SK-N-SH (cell line): ENCODE results near the gene KRTAP9-1. TPM values are rescaled to one million over a fixed set of nuclear protein-coding genes. Genes with fewer than 3 reads are reported as not detected.

ENCODE experiments used
- CTCF ChIA-PET: fragments of 300-600, 350-600 bp; formaldehyde crosslinking; extraction: SDS; loops from one replicate; lab custom pipeline; 2021; lab: Yijun Ruan, JAX
- POLR2A ChIA-PET: fragments of 350-600 bp; sonication (Branson Sonifier 250); formaldehyde crosslinking; extraction: SDS; loops from one replicate; lab custom pipeline; 2020; ENCODE audit warnings: antibody characterized with exemption, inconsistent platforms; lab: Yijun Ruan, JAX
- DNase-seq: peaks from one replicate; pipeline ENCODE4 v3.0.0; 2012
- H2AFZ ChIP-seq: fragments of 200-600 bp; sonication (generic); 2 replicates; pipeline ENCODE4 v1.8.1; 2016; ENCODE audit warnings: antibody characterized with exemption, mild to moderate bottlenecking, low read depth
- H3F3A ChIP-seq: fragments of 200-600 bp; sonication (generic); replicated peaks from 2 replicates; pipeline ENCODE3; 2016; ENCODE audit warnings: antibody characterized with exemption, mild to moderate bottlenecking; ENCODE audit not compliant: insufficient read depth
- H3K27ac ChIP-seq, 2 experiments: fragments of 200-500 bp in 1 of 2; fragments of 200-600 bp in 1 of 2; sonication (Bioruptor generic) in 1 of 2; sonication (generic), shearing (Covaris generic) in 1 of 2; 2 replicates each; pipeline versions ENCODE4 v1.5.1 to v1.6.1; 2014 to 2016; ENCODE audit warnings: low read depth in 2 of 2, inconsistent platforms in 1 of 2, low read length in 1 of 2, mild to moderate bottlenecking in 1 of 2, mixed read lengths in 1 of 2
- H3K27me3 ChIP-seq: fragments of 200-600 bp; sonication (generic), shearing (Covaris generic); 2 replicates; pipeline ENCODE4 v1.6.1; 2016; ENCODE audit warnings: mixed run types; ENCODE audit not compliant: insufficient read depth
- H3K36me3 ChIP-seq, 2 experiments: fragments of 200-500 bp in 1 of 2; fragments of 200-600 bp in 1 of 2; sonication (Bioruptor generic) in 1 of 2; sonication (generic) in 1 of 2; replicated peaks in 1 of 2; 2 replicates each; pipeline versions ENCODE3 to v1.5.1; 2014 to 2016; ENCODE audit warnings: low read length in 1 of 2, mild to moderate bottlenecking in 1 of 2; ENCODE audit not compliant: insufficient read depth in 2 of 2, control insufficient read depth in 1 of 2
- H3K4me1 ChIP-seq, 2 experiments: fragments of 200-500 bp in 1 of 2; fragments of 200-600 bp in 1 of 2; sonication (Bioruptor generic) in 1 of 2; sonication (generic), shearing (Covaris generic) in 1 of 2; 2 replicates each; pipeline versions ENCODE4 v1.5.1 to v1.6.1; 2014 to 2016; ENCODE audit warnings: low read depth in 1 of 2, low read length in 1 of 2, mixed run types in 1 of 2; ENCODE audit not compliant: insufficient read depth in 2 of 2, control insufficient read depth in 1 of 2
- H3K4me2 ChIP-seq: fragments of 200-600 bp; sonication (generic), shearing (Covaris generic); 2 replicates; pipeline ENCODE4 v1.6.1; 2017; ENCODE audit warnings: mixed run types
- H3K4me3 ChIP-seq, 2 experiments: fragments of 200-500 bp in 1 of 2; fragments of 200-600 bp in 1 of 2; sonication (Bioruptor generic) in 1 of 2; sonication (generic), shearing (Covaris generic) in 1 of 2; 2 replicates each; pipeline versions ENCODE4 v1.5.1 to v1.8.1; 2014 to 2016; ENCODE audit warnings: low read depth in 2 of 2, inconsistent platforms in 1 of 2, low read length in 1 of 2, mild to moderate bottlenecking in 1 of 2, mixed read lengths in 1 of 2, moderate library complexity in 1 of 2
- H3K79me2 ChIP-seq: fragments of 200-600 bp; sonication (generic); 2 replicates; pipeline ENCODE4 v1.8.1; 2017; ENCODE audit warnings: mild to moderate bottlenecking; ENCODE audit not compliant: insufficient read depth
- H3K9ac ChIP-seq: fragments of 200-600 bp; sonication (generic); 2 replicates; pipeline ENCODE4 v1.6.1; 2017; ENCODE audit warnings: mixed run types
- H3K9me2 ChIP-seq: fragments of 200-600 bp; sonication (generic); 2 replicates; pipeline ENCODE4 v1.6.1; 2017; ENCODE audit warnings: mixed run types
- H3K9me3 ChIP-seq: fragments of 200-600 bp; sonication (generic); 2 replicates; pipeline ENCODE4 v1.6.1; 2017; ENCODE audit warnings: mixed run types, mild to moderate bottlenecking, moderate library complexity
- H4K20me1 ChIP-seq: fragments of 200-600 bp; sonication (generic); 2 replicates; pipeline ENCODE4 v1.6.1; 2017; ENCODE audit warnings: mild to moderate bottlenecking, mixed run types; ENCODE audit not compliant: insufficient read depth
- CHD2 ChIP-seq: fragments of 150-350 bp; IDR thresholded peaks from 2 replicates; pipeline ENCODE4 v1.6.1; 2018; ENCODE audit warnings: low read length; ENCODE audit not compliant: partially characterized antibody
- ELF1 ChIP-seq: IDR thresholded peaks from 2 replicates; pipeline ENCODE4 v1.4.0; 2012
- EZH2phosphoT487 ChIP-seq: fragments of 200-600 bp; sonication (generic); IDR thresholded peaks from 2 replicates; pipeline ENCODE4 v1.6.1; 2017; ENCODE audit warnings: low read depth, mixed run types, mild to moderate bottlenecking, antibody characterized with exemption, moderate library complexity, borderline replicate concordance
- FOXJ3 ChIP-seq: sonication (generic); formaldehyde crosslinking; IDR thresholded peaks from 2 replicates; pipeline ENCODE4 v1.5.1; 2020; ENCODE audit warnings: mild to moderate bottlenecking, missing genetic modification reagents
- FOXM1 ChIP-seq: IDR thresholded peaks from 2 replicates; pipeline ENCODE4 v1.4.0; 2012; ENCODE audit warnings: low read depth, mild to moderate bottlenecking
- GABPA ChIP-seq: IDR thresholded peaks from 2 replicates; pipeline ENCODE4 v1.4.0; 2012; ENCODE audit warnings: low read depth, mild to moderate bottlenecking
- GATA2 ChIP-seq: sonication (generic); formaldehyde crosslinking; IDR thresholded peaks from 2 replicates; pipeline ENCODE4 v1.5.0; 2020; ENCODE audit warnings: mild to moderate bottlenecking, missing genetic modification reagents
- MXI1 ChIP-seq: IDR thresholded peaks from 2 replicates; pipeline ENCODE4 v1.6.1; 2012; ENCODE audit warnings: mild to moderate bottlenecking, low read depth, low read length, improper control_type of control experiment
- POLR2AphosphoS5 ChIP-seq: IDR thresholded peaks from 2 replicates; pipeline ENCODE4 v1.6.1; 2012; ENCODE audit warnings: low read depth, low read length
- RAD21 ChIP-seq: IDR thresholded peaks from 2 replicates; pipeline ENCODE4 v1.6.1; 2012; ENCODE audit warnings: mild to moderate bottlenecking, low read length
- RCOR1 ChIP-seq: fragments of 150-350 bp; IDR thresholded peaks from 2 replicates; pipeline ENCODE4 v1.6.1; 2017; ENCODE audit warnings: antibody characterized with exemption, low read length
- RXRA ChIP-seq: IDR thresholded peaks from 2 replicates; pipeline ENCODE4 v1.4.0; 2012; ENCODE audit warnings: low read depth, mild to moderate bottlenecking, borderline replicate concordance
- SMC3 ChIP-seq: IDR thresholded peaks from 2 replicates; pipeline ENCODE4 v1.6.1; 2012; ENCODE audit warnings: low read depth, low read length, improper control_type of control experiment
- TAF1 ChIP-seq: IDR thresholded peaks from 2 replicates; pipeline ENCODE4 v1.6.1; 2012; ENCODE audit warnings: low read depth, mild to moderate bottlenecking, low read length, moderate library complexity, borderline replicate concordance
- YY1 ChIP-seq: IDR thresholded peaks from 2 replicates; pipeline ENCODE4 v1.4.0; 2012; ENCODE audit warnings: low read depth, mild to moderate bottlenecking
- WGBS: methylation state at CpG from one replicate; pipeline ENCODE4 v1.1.6; 2017; ENCODE audit warnings: low lambda C conversion rate; 5-methylcytosine and 5-hydroxymethylcytosine counted together
- polyA plus RNA-seq, 3 experiments: library from polyadenylated mRNA; depleted of rRNA; stranded (reverse); fragments of >200 nt; gene quantifications; 2 replicates each; pipeline ENCODE4 v1.2.3, GENCODE V29; 2012
- TF ChIP-seq, protein P1 (sequence below): fragments of 150-350 bp; IDR thresholded peaks from 2 replicates; pipeline ENCODE4 v1.6.1; 2016; ENCODE audit warnings: mild to moderate bottlenecking, low read depth, low read length
- TF ChIP-seq, protein P2 (sequence below): IDR thresholded peaks from 2 replicates; pipeline ENCODE4 v1.4.0; 2012; ENCODE audit warnings: low read depth, borderline replicate concordance
- TF ChIP-seq, protein P3 (sequence below): IDR thresholded peaks from 2 replicates; pipeline ENCODE4 v1.6.1; 2012; ENCODE audit warnings: mild to moderate bottlenecking, low read depth, low read length, moderate library complexity
- TF ChIP-seq, protein P4 (sequence below): IDR thresholded peaks from 2 replicates; pipeline ENCODE4; 2012

Gene KRTAP9-1
- polyA plus RNA-seq, 1 of the 3 experiments (the other 2 are of a cell fraction): not detected

DNA sequence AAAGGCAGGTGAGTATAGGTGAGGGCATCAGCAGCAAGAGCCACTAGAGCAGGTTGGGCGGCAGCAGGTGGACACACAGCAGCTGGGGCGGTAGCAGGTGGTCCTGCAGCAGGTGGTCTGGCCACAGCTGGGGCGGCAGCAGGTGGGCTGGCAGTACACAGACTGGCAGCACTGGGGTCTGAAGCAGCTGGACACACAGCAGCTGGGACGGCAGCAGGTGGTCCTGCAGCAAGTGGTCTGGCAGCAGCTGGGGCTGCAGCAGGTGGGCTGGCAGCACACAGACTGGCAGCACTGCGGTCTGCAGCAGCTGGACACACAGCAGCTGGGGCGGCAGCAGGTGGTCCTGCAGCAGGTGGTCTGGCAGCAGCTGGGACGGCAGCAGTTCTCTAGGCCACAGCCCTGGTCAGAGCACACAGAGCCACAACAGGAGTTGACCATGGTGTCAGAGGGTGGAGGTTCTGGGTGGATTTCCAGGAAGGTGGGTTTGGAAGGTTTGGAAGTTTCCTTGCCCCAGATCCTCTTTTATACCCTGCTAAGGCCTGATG is 11.9 kb upstream of the KRTAP9-1 start, which contains the start of gene KRTAP4-2:
KRTAP4-2 (minus strand) TSS at position 495 of the 545 bp plus-strand sequence; CDS start at position 438, 57 bp downstream.
- Histone ChIP-seq H2AFZ (no peak within 1 kb of the TSS), H3K9me3 (no peaks in the 10 kb centered on the region), H4K20me1 (no peaks in the 10 kb centered on the region), H3K27me3 (peaks cover 34% of the 10 kb centered on the region), H3K4me2 (no peak within 1 kb of the TSS), H3K4me3 (no peak within 1 kb of the TSS), H3K27ac (no peak within 1 kb of the TSS), H3K79me2 (no peaks in the 10 kb centered on the region), H3F3A (no peaks in the 10 kb centered on the region), H3K4me1 (no peaks in the 10 kb centered on the region), H3K9me2 (no peaks in the 10 kb centered on the region), H3K9ac (no peak within 1 kb of the TSS), H3K36me3 (no peaks in the 10 kb centered on the region)
- POLR2A ChIA-PET: no interaction called here
- WGBS: 15% methylated on average over 2 of the region's 7 CpGs
- CTCF ChIA-PET: no interaction called here
- no peak for TF ChIP-seq MXI1
- no peak for TF ChIP-seq RAD21
- TF ChIP-seq RCOR1: no peak
- TF ChIP-seq FOXM1: no peak
- no peak for TF ChIP-seq POLR2AphosphoS5
- no peak for TF ChIP-seq YY1
- DNase-seq: no peak

DNA sequence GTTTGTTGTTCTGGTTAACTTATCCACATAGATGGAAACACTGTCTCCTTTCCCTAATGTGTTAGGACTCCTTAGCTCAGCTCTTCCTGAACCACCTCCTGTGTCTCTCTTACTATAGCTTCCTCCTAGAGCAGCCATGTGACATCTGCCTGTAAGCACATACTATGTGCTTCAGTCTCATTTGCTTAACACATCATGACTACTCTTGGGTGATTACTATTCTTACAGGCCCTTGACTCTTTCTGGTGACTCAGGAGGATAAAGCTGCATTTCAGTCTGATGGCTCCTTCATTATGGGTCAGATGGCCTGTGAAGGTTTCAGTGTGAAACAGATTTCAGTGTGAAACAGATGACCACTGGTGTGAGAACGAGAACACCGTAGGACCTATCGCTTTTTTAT is 11.3 kb upstream of the KRTAP9-1 start:
- Histone ChIP-seq H3K27me3 (peaks cover 34% of the 10 kb centered on the region), H3K9me2 (no peaks in the 10 kb centered on the region), H3K4me2 (no peak overlapping the region), H3K9me3 (no peaks in the 10 kb centered on the region), H2AFZ (no peak overlapping the region), H3K9ac (no peak overlapping the region), H3K4me1 (no peaks in the 10 kb centered on the region), H3K4me3 (no peak overlapping the region), H3K36me3 (no peaks in the 10 kb centered on the region), H3K27ac (no peak overlapping the region), H3F3A (no peaks in the 10 kb centered on the region), H4K20me1 (no peaks in the 10 kb centered on the region), H3K79me2 (no peaks in the 10 kb centered on the region)
- no peak for DNase-seq
- ChIA-PET POLR2A (no interaction called here), CTCF (no interaction called here)
- WGBS: 33% methylated on average over 3 of the region's 3 CpGs
- TF ChIP-seq TAF1 (no peak), RXRA (no peak), SMC3 (no peak), MXI1 (no peak), GABPA (no peak), EZH2phosphoT487 (no peak), FOXM1 (no peak), ELF1 (no peak), FOXJ3 (CRISPR knock-in tag) (no peak), GATA2 (CRISPR knock-in tag) (no peak), CHD2 (no peak), POLR2AphosphoS5 (no peak)
- TF ChIP-seq, protein P1, sequence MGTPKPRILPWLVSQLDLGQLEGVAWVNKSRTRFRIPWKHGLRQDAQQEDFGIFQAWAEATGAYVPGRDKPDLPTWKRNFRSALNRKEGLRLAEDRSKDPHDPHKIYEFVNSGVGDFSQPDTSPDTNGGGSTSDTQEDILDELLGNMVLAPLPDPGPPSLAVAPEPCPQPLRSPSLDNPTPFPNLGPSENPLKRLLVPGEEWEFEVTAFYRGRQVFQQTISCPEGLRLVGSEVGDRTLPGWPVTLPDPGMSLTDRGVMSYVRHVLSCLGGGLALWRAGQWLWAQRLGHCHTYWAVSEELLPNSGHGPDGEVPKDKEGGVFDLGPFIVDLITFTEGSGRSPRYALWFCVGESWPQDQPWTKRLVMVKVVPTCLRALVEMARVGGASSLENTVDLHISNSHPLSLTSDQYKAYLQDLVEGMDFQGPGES: no peak
- TF ChIP-seq, protein P2, sequence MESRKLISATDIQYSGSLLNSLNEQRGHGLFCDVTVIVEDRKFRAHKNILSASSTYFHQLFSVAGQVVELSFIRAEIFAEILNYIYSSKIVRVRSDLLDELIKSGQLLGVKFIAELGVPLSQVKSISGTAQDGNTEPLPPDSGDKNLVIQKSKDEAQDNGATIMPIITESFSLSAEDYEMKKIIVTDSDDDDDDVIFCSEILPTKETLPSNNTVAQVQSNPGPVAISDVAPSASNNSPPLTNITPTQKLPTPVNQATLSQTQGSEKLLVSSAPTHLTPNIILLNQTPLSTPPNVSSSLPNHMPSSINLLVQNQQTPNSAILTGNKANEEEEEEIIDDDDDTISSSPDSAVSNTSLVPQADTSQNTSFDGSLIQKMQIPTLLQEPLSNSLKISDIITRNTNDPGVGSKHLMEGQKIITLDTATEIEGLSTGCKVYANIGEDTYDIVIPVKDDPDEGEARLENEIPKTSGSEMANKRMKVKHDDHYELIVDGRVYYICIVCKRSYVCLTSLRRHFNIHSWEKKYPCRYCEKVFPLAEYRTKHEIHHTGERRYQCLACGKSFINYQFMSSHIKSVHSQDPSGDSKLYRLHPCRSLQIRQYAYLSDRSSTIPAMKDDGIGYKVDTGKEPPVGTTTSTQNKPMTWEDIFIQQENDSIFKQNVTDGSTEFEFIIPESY: no peak
- TF ChIP-seq, protein P3, sequence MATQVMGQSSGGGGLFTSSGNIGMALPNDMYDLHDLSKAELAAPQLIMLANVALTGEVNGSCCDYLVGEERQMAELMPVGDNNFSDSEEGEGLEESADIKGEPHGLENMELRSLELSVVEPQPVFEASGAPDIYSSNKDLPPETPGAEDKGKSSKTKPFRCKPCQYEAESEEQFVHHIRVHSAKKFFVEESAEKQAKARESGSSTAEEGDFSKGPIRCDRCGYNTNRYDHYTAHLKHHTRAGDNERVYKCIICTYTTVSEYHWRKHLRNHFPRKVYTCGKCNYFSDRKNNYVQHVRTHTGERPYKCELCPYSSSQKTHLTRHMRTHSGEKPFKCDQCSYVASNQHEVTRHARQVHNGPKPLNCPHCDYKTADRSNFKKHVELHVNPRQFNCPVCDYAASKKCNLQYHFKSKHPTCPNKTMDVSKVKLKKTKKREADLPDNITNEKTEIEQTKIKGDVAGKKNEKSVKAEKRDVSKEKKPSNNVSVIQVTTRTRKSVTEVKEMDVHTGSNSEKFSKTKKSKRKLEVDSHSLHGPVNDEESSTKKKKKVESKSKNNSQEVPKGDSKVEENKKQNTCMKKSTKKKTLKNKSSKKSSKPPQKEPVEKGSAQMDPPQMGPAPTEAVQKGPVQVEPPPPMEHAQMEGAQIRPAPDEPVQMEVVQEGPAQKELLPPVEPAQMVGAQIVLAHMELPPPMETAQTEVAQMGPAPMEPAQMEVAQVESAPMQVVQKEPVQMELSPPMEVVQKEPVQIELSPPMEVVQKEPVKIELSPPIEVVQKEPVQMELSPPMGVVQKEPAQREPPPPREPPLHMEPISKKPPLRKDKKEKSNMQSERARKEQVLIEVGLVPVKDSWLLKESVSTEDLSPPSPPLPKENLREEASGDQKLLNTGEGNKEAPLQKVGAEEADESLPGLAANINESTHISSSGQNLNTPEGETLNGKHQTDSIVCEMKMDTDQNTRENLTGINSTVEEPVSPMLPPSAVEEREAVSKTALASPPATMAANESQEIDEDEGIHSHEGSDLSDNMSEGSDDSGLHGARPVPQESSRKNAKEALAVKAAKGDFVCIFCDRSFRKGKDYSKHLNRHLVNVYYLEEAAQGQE: no peak
- TF ChIP-seq, protein P4, sequence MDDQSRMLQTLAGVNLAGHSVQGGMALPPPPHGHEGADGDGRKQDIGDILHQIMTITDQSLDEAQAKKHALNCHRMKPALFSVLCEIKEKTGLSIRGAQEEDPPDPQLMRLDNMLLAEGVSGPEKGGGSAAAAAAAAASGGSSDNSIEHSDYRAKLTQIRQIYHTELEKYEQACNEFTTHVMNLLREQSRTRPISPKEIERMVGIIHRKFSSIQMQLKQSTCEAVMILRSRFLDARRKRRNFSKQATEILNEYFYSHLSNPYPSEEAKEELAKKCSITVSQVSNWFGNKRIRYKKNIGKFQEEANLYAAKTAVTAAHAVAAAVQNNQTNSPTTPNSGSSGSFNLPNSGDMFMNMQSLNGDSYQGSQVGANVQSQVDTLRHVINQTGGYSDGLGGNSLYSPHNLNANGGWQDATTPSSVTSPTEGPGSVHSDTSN: no peak
